Ramos (cell line): ENCODE results near the gene C6orf132.
"Not testable (repeated sequence)": the region's sequence is repeated elsewhere in the genome, so short reads cannot be mapped to it uniquely, and the experiment has no call there.

Experiments
- in situ Hi-C: fragments of 300-500 bp; cut with MboI; formaldehyde crosslinking; loops from one replicate; pipeline ENCODE4 v1.14.3; 2022; ENCODE audit warnings: low sequenced_read_pairs; ENCODE audit not compliant: unreplicated experiment

The C6orf132 gene, protein sequence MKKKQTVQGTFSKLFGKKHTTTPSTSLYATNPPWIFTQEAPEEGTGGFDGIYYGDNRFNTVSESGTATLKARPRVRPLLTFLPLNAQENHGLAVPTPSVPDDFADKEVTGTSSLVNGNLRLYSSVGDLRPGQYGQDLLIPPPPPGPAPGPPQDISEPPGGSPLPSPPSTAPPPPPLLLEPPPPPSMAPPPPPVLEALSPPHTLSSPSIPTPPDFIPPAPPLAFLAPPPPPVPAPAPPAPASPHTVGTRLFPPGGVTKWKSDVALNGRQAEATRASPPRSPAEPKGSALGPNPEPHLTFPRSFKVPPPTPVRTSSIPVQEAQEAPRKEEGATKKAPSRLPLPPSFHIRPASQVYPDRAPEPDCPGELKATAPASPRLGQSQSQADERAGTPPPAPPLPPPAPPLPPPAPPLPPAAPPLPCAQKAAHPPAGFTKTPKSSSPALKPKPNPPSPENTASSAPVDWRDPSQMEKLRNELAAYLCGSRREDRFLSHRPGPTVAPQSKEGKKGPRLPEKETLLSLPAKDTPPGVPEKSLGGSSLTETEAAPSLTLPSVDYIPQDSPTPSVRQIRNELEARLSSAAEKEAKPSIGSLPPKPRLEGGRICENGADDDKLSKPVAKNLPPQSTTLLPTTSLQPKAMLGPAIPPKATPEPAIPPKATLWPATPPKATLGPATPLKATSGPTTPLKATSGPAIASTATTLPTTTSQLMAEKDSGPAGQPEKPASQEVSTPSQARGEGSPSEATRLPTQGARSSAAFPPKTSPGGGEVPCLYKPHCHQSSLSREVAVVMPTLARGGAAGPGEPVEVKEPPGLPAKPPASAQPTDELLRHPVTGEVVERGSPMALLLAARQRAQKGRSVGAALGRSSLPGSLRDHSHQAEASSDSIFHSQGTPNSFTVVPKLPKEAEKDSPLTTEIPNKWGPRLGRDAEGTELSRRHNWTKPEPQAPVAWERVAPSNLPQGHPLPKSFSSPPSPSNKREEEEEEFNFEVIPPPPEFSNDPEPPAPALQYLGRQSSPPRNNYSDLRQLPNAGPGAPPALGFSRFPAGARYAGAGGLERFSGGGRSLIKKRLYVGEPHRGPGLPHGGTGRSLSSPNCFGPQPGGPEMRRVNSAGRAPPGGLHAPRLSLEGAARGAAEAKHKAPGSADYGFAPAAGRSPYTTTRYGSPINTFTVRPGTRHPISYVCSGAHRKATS

GRCh38 chr6:42142118-42142835 lies at the start of gene C6orf132:
C6orf132 (minus strand) TSS chr6:42142620; CDS start chr6:42142444, 176 bp downstream.
- in situ Hi-C loops, result no loop called here

DNA sequence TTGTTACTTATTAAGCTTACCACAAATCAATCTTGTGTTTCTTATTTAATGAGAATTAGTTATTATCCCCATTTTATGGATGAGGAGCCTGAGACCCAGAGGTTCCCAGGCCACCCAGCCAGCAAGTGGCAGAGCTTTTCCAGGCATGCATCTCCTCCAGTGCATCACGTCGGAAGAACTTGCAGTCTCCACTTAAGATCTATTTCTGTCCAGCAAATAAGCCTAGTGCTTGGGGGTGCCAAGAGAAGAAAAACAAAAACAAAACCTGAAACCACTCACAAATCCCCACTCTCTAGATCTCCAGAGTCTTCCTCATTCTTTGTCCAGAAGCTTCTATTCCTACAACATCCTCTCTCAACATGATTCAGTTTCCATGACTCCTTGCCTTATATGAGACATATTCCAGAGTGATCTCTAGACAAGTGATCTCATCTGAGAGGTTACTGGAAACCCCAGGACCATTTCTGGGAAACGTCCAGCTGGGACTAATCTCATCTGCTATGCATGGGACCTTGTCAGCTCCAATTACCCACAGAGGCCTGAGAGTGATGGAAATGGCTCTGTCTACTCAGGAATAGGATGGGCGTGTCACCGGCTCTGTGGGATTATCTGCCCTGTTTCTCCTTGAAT lies 48.2 kb upstream of the C6orf132 start:
- in situ Hi-C loops, result no loop called here

DNA sequence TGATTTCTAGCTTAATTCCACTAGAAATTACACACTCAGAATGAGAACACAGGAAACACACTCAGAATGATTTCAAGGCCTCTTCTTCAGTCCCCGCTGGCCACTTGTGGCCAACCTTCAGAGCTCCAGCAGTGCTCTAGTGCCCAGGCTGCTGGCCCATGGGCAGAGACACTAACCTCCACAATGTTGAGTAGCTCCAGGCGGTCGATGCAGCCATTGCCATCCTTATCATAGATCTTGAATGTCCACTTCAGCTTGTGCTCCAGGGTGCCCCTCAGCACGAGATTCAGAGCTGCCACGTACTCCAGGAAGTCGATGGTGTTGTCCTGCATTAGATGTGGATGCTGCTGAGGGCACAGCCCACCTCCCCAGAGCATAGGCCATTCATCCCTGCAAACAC lies 46.0 kb upstream of the C6orf132 start:
- in situ Hi-C loops, result no loop called here

DNA sequence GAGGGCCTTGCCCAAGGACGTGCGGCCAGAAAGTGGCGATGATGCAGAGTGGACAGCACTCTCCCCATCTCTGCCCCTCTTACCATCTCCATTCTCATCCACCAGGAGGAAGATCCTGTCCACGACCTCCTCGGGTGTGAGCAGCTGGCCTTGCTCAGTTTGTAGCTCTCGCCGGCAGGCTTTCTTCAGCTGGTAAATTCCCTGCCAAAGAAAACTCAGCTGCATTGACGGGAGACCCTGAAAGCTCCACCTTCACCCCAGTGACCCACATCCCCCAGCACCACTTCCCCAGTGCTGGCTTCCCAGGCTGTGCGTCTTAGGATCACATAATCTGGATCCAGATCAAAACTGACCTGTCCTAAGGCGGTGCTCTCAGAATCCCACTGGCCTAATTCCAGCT lies 43.2 kb upstream of the C6orf132 start:
- in situ Hi-C loops, result no loop called here

DNA sequence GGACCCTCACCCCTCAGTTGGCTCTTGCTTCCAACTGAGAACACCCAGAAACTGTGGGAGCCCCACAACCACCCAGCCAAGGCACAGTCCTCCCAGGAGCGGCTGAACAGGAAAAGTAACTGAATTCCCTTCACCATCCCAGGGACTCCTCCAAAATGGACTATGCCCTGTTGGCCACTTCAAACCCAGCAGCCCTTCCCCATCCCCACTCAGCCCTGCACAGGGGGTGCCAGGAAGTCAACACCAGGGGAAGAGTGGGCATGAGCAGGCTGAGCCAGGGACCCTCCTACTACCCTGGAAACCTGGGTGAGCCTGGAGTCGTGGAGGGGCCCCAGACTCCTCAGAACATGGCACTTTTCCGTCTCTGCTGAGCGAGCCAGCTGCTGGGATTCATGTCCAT lies 42.1 kb upstream of the C6orf132 start:
- in situ Hi-C loops, result no loop called here

GRCh38 chr6:42182101-42182500 lies 39.7 kb upstream of the C6orf132 start:
- in situ Hi-C loops, result no loop called here

DNA sequence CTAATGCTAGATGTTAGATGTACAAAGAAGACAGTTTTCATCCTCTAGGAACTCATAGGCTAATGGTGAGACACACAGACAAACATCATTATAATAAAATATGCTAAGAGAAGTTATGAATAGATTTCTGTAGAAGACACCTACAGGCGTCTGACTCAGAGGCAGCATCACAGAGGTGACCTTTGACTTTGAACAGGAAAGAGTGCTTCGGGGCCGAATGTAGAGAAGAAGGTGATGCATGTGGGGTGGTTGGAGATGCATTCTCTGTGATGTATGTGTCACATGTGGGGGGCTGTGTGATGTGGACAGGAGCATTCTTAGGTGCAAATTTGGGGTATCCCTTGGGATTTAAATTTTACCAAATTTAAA lies 37.5 kb upstream of the C6orf132 start:
- in situ Hi-C loops, result no loop called here

DNA sequence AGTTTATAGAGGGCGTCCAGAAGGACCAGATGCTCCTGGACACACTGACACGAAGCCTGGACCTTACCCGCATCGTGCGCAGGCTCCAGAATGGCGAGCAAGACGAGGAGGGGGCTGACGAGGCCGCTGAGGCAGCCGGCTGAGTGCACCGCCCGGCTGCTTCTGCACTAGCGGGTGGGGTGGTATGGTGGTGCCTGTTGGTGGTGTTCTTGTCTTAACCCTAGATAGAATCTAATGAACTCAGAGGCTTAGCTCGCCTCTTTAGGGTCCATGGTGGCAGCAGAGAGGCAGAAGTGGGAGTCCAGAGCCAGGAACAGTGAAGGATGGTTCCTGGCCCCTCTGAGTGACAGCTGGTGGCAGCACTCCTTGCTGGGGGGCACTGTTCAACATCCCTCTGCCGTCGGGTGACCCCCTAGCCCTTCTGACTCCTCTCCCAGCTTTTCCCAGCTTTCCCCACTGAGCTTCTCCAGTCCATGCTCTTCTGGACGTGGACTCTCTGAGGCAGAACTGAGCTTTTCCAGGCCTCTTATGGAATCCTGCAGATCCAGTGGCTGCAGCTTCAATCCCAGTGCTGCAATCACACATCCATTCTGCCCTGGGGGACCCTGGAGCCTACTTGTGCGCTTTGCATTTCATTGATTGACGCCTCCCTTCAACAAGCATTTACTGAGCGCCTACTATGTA lies 37.0 kb upstream of the C6orf132 start:
- in situ Hi-C loops, result no loop called here

DNA sequence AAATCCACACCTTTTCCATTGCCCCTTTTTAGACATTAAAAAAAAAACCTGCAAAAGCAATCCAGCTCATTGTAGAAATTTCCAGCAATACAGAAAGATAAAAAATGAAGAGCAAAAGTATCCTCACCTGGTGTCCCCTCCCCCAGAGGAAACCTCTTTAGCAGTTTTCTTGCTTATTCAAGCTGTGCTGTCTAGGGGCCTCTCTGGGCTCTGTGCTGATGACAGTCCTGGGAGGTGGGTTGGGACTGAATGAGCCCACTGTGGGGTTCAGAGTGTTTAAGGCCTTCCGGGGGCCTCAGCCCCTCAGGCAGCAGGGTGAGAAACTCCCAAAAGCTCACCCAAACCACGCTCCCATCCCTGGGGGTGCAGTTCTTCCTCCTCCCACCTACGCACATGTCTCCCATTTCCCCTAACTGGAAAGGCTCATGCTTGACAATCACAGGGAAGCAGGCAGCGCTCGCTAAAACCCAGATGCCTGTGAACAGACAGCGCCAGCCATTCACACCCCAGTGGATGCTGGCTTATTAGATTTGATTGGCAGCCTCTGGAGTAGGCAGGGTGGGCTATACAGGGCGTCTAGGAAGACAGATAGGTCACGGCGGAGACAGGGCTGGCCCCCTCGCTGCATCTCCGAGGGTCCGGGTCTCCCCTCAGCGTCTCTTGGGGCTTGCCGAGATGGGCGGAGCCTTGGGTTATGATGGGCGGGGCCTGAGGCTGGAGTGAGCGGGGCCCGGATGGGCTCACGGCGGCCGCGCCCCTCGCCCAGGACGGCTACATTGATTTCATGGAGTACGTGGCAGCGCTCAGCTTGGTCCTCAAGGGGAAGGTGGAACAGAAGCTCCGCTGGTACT lies 35.3 kb upstream of the C6orf132 start:
- in situ Hi-C loops, result no loop called here

DNA sequence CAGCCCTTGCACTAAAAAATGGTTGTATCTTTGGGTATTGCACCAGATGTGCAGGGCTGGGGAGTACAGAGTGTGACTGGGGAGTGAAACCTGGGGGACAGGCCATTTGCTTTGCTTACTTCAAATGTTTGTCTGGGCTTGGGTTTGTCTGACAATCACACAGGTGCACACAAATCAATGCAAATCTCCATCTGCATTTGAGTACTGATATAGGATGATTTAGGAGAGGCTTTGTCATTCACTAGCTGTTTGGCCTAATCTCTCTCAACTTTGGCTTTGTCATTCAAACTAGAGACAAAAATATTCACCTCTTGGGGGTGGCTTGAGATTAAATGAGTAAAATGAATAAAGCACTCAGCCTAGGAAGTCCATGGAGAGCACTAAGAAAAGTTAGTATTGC lies 34.6 kb upstream of the C6orf132 start:
- in situ Hi-C loops, result no loop called here

- in situ Hi-C loops, result no loop called here
Observed at GRCh38 chr6:42175860-42176259, 33.4 kb upstream of the C6orf132 start.

DNA sequence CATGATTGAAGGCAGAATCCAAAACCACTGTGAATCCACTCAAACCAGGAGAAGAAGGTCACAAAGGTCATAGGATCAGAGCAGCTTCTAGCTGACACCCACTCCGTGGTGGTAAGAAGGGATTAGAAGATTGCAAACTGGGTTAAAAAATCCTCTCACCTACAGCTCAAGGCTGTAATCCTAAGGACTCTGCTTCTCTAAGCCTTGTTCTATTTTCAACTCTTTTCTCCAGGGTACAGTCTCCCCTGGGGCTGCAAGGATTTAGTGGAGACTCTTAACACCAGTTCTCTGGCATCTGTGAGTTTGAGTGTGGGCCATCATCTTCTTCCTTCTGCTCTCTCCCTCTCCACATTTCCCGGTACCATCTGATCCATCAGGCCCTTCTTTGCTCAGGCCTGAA lies 30.7 kb upstream of the C6orf132 start, which contains the start of gene GUCA1A:
Gene GUCA1A (plus strand): TSS at position 264 of the 400 bp plus-strand sequence. CDS start 250 bp downstream, outside the sequence.
- in situ Hi-C loops, result no loop called here

- in situ Hi-C loops, result no loop called here
Observed at GRCh38 chr6:42171813-42172581, 29.6 kb upstream of the C6orf132 start.

DNA sequence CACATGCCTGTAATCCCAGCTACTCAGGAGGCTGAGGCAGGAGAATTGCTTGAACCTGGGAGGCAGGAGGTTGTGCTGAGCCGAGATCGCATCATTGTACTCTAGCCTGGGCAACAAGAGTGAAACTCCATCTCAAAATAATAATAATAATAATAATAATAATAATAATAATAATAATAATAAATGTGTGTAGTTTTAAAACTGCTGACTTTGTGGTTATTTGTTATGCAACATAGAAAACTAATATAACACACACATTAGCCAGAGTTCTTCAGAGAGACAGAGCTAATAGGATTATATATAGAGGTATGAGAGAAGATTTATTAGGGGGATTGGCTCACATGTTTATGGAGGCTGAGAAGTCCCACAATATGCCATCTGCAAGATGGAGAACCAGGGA lies 27.4 kb upstream of the C6orf132 start:
- in situ Hi-C loops, result not testable (repeated sequence)

GRCh38 chr6:42168650-42169049 lies 26.2 kb upstream of the C6orf132 start:
- in situ Hi-C loops, result no loop called here

DNA sequence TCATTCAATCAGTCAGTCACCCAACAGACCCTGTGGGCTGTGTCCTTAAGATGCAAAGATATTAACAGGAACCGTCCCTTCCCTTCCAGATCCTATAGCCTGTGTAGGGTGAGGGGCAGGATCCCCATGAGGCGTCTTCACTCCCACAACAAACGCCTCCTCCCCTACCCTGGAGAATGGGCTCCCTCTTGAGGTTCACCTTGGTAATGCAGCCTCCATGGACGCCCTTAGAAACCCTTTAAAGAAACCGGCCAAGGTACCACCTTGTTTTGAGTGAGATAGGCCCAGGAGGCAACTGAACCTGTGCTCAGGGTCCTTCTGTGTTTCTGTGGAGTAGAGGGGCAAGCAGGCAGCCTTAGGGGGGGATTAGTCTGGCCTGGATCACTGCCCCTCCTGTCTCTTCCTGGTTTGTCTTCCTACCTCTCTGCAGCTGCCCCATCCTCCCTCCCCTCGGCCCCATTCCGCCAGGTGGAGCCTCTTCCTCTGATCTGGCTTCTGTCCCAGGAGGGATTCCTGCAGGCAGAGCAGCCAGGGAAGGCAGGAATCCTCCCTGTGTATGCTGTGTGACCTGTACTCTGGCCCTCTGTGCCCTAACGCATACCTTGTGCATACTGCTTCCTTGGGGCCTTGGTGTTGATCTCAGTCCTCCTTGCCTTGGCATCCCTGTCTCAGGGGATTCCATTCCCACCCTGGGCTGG lies 24.2 kb upstream of the C6orf132 start:
- in situ Hi-C loops, result no loop called here

DNA sequence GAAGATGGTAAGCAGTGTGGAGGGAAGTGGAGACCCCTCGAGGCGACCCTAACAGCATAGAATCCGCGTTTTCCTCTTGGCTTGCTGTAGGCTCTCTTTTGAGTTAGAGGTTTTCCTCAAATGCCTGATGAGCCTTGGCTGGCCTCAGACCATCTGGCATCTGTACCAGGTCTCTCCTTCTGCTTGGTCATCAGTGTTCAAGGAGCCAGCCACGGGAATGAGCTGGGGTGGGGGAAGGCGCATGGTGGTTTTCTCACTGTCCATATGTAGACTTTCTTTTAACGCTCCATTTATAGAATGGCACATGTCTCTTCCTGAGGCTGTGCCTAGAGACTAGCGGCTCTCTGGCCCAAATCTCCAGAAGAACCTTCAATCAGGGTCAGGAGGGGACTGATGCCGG lies 22.6 kb upstream of the C6orf132 start:
- in situ Hi-C loops, result no loop called here
